Skeletal muscle tissue (tissue), 4 donors: ENCODE data around the gene KCNN3. TPM values are rescaled to one million over a fixed set of nuclear protein-coding genes. Genes with fewer than 3 reads are reported as not detected.

Experiments used
- H3K27ac ChIP-seq: one replicate; pipeline ENCODE4 v1.7.0; 2013; ENCODE audit warnings: mild to moderate bottlenecking, low read depth, low read length, inconsistent platforms
- H3K27me3 ChIP-seq, 3 donors: one replicate each; pipeline ENCODE4 v1.7.0; 2013; ENCODE audit warnings: low read length in 3 of 3; ENCODE audit not compliant: control insufficient read depth in 3 of 3, insufficient read depth in 3 of 3
- H3K36me3 ChIP-seq, 3 donors: one replicate each; pipeline ENCODE4 v1.7.0; 2013; ENCODE audit warnings: low read length in 3 of 3; ENCODE audit not compliant: control insufficient read depth in 3 of 3, insufficient read depth in 3 of 3
- H3K4me1 ChIP-seq, 3 donors: one replicate each; pipeline ENCODE4 v1.7.0; 2013; ENCODE audit warnings: low read length in 3 of 3, mild to moderate bottlenecking in 3 of 3; ENCODE audit not compliant: control insufficient read depth in 3 of 3, insufficient read depth in 3 of 3
- H3K4me3 ChIP-seq, 3 donors: one replicate each; pipeline ENCODE4 v1.7.0; 2013; ENCODE audit warnings: low read length in 3 of 3
- H3K9ac ChIP-seq, 3 donors: one replicate each; pipeline ENCODE4 v1.7.0; 2013; ENCODE audit warnings: low read length in 3 of 3, mild to moderate bottlenecking in 3 of 3, moderate library complexity in 2 of 3, low read depth in 1 of 3
- H3K9me3 ChIP-seq, 3 donors: one replicate each; pipeline ENCODE4 v1.7.0; 2013; ENCODE audit warnings: low read length in 3 of 3; ENCODE audit not compliant: control insufficient read depth in 3 of 3
- total RNA-seq: library from RNA; depleted of rRNA; stranded (reverse); fragments of >200 nt; gene quantifications from one replicate; pipeline ENCODE4 v1.2.3, GENCODE V29; 2014
- donor health status: Osteomylitis.

KCNN3 gene
- total RNA-seq, 1 donor from 2014 or later = 3.7 TPM

GRCh38 chr1:154869351-154870114 lies 548 bp downstream of the KCNN3 start:
- Histone ChIP-seq H3K4me3 (peak overlapping the region; percentile 78 to 88 (median 80)), H3K27me3 (no peaks in the 10 kb centered on the region), H3K36me3 (no peaks in the 10 kb centered on the region), H3K9ac (peak overlapping the region; percentile 83 to 91 (median 86)), H3K4me1 (peaks cover 47 to 52% (median 49%) of the 10 kb centered on the region in 3 donors), H3K27ac (peak overlapping the region; percentile 76), H3K9me3 (no peaks in the 10 kb centered on the region)

GRCh38 chr1:154867841-154868605 lies 2.1 kb downstream of the KCNN3 start:
- Histone ChIP-seq H3K9me3 (no peaks in the 10 kb centered on the region), H3K36me3 (no peaks in the 10 kb centered on the region), H3K27ac (peak overlapping the region; percentile 76), H3K27me3 (no peaks in the 10 kb centered on the region), H3K9ac (peak overlapping the region; percentile 83 to 91 (median 86)), H3K4me3 (peak overlapping the region; percentile 78 to 88 (median 80)), H3K4me1 (peaks cover 57 to 67% (median 63%) of the 10 kb centered on the region in 3 donors)

GRCh38 chr1:154867064-154867825 lies 2.8 kb downstream of the KCNN3 start:
- H3K4me1 ChIP-seq = peaks cover 65 to 75% (median 70%) of the 10 kb centered on the region in 3 donors
- peak overlapping the region; percentile 97 for H3K27ac ChIP-seq
- H3K27me3 ChIP-seq = no peaks in the 10 kb centered on the region
- peak overlapping the region; percentile 78 to 88 (median 80) for H3K4me3 ChIP-seq
- peak overlapping the region; percentile 83 to 91 (median 83) for H3K9ac ChIP-seq
- no peaks in the 10 kb centered on the region for H3K9me3 ChIP-seq
- H3K36me3 ChIP-seq = no peaks in the 10 kb centered on the region

- Histone ChIP-seq H3K9ac (peak overlapping the region; percentile 77 to 91 (median 83)), H3K27ac (peak overlapping the region; percentile 97), H3K36me3 (no peaks in the 10 kb centered on the region), H3K9me3 (no peaks in the 10 kb centered on the region), H3K4me3 (peak overlapping the region; percentile 13 to 88 (median 56)), H3K4me1 (peaks cover 72 to 83% (median 78%) of the 10 kb centered on the region in 3 donors), H3K27me3 (no peaks in the 10 kb centered on the region)
These were observed 3.6 kb downstream of the KCNN3 start for GRCh38 chr1:154866257-154867063.

- Histone ChIP-seq H3K4me3 (peak overlapping the region in 1 of 3 donors; percentile 88), H3K9ac (peak overlapping the region; percentile 2 to 91 (median 16)), H3K27ac (peak overlapping the region; percentile 97), H3K27me3 (no peaks in the 10 kb centered on the region), H3K36me3 (no peaks in the 10 kb centered on the region), H3K9me3 (no peaks in the 10 kb centered on the region), H3K4me1 (peaks cover 80 to 90% (median 85%) of the 10 kb centered on the region in 3 donors)
These were observed 4.4 kb downstream of the KCNN3 start for GRCh38 chr1:154865442-154866256.

GRCh38 chr1:154864189-154864975 lies 5.7 kb downstream of the KCNN3 start:
- H3K27ac ChIP-seq = peak overlapping the region; percentile 97
- no peaks in the 10 kb centered on the region for H3K36me3 ChIP-seq
- peak overlapping the region in 2 of 3 donors; percentile 57 to 91 for H3K9ac ChIP-seq
- peak overlapping the region in 1 of 3 donors; percentile 38 for H3K4me3 ChIP-seq
- no peaks in the 10 kb centered on the region for H3K27me3 ChIP-seq
- no peaks in the 10 kb centered on the region for H3K9me3 ChIP-seq
- peaks cover 84 to 90% (median 84%) of the 10 kb centered on the region in 3 donors for H3K4me1 ChIP-seq

GRCh38 chr1:154863315-154864174 lies 6.5 kb downstream of the KCNN3 start:
- Histone ChIP-seq H3K4me3 (peak overlapping the region in 1 of 3 donors; percentile 38), H3K27ac (peak overlapping the region; percentile 97)

More at GRCh38 chr1:154863315-154864174, 6.5 kb downstream of the KCNN3 start:
- H3K4me1 ChIP-seq = peaks cover 85 to 92% (median 86%) of the 10 kb centered on the region in 3 donors
- no peaks in the 10 kb centered on the region for H3K27me3 ChIP-seq
- no peaks in the 10 kb centered on the region for H3K36me3 ChIP-seq
- H3K9ac ChIP-seq = peak overlapping the region in 2 of 3 donors; percentile 57 to 91
- no peaks in the 10 kb centered on the region for H3K9me3 ChIP-seq
